ENCODE results near the gene MOB3C.

DNA sequence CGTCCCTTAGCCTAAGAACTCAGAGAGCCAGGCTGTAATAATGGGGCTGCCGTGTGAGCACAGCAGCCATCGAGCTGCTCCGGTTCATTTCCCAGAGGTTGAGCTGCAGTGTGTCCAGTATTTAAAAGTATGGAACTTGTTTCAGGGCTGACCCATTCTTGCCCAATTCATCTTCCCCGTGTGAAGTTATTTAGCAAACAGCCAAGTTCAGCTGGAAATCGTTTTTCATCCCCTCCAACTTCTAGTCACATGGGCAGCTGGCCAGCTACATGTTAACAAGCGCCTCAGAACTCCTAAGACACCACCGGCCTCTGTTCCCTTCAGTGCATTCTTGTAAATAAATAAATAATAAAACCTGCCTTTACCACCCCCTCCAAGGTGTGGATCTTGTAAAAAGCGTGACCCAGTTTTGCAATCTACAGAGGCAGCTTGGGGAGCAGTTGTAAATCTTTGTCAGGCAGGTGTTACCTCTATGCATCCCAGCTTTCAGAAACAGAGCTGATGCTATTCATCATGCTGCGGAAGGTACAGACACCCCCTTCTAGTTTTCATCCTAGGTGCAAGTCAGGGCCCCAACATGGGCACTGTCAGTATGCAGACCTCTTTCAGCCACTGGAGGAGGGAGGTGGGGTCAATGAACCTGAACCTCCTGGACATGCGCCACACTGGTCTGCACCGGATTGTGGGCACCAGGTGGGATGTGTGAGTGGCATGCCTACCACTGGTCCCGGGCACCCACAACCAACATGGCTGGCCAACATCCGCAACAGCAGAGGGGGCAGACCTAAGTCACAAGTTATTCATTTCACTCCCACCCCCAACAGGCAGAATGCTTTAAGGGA, 46.5 kb downstream of the MOB3C start:
- TF ChIP-seq POLR2AphosphoS5 (IDR thresholded peaks at IDR 0.05; ENCODE audit: low read depth, low read length) = no peak
- TF ChIP-seq TAF1 (IDR thresholded peaks at IDR 0.05; ENCODE audit: borderline replicate concordance, insufficient read depth, low read length) = no peak
- no peak for TF ChIP-seq SIN3A (IDR thresholded peaks at IDR 0.05; ENCODE audit: borderline replicate concordance, insufficient read depth, low read length)
- no peak for TF ChIP-seq REST (IDR thresholded peaks at IDR 0.05; ENCODE audit: insufficient read depth in 1 of 2, low read depth in 2 of 2, low read length in 2 of 2)
- no peak for TF ChIP-seq FOXP2 (optimal IDR thresholded peaks at IDR 0.05; ENCODE audit: borderline replicate concordance, extremely low read depth, extremely low read length, insufficient read depth)
